Fibroblast of mammary gland (primary cell): ENCODE data around the gene TMEM109.
A peak's percentile ranks its signal among the peaks of the same experiment; 100 is the strongest.

Experiments
- DNase-seq: peaks from one replicate; pipeline ENCODE4 v3.0.0-alpha.2; 2010; ENCODE audit warnings: low read depth
- H3K4me3 ChIP-seq: 2 replicates; pipeline ENCODE4 v1.5.1; 2011; ENCODE audit warnings: low read depth, mild to moderate bottlenecking, low read length, moderate library complexity; ENCODE audit not compliant: control insufficient read depth
- TF ChIP-seq, protein P1 (sequence below): conservative IDR thresholded peaks from 2 replicates; pipeline ENCODE4 v1.5.1; 2011; ENCODE audit warnings: low read depth, low read length, inconsistent platforms; ENCODE audit not compliant: control insufficient read depth, insufficient read depth

TMEM109 gene

DNA sequence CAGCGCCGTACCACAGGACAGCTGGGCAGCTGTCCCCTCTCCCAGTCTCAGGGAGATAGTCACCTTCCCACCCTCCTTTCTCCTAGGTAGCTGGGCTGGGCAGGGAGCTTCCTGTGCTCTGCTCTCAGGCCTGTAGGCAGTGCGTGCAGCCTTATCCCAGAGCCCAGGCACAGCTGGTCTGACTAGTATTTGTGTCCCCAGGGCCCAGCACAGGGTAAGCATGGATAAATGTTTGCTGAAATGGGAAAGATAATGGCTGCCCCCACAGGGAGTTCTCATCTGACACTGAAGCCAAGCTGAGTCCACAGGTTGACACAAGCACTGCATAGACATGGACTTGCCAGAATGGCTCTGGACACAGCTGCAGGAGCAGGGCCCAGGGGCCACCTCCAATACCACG is 28.3 kb downstream of the TMEM109 start:
- H3K4me3 ChIP-seq: no peak overlapping the region
- TF ChIP-seq, protein P1, sequence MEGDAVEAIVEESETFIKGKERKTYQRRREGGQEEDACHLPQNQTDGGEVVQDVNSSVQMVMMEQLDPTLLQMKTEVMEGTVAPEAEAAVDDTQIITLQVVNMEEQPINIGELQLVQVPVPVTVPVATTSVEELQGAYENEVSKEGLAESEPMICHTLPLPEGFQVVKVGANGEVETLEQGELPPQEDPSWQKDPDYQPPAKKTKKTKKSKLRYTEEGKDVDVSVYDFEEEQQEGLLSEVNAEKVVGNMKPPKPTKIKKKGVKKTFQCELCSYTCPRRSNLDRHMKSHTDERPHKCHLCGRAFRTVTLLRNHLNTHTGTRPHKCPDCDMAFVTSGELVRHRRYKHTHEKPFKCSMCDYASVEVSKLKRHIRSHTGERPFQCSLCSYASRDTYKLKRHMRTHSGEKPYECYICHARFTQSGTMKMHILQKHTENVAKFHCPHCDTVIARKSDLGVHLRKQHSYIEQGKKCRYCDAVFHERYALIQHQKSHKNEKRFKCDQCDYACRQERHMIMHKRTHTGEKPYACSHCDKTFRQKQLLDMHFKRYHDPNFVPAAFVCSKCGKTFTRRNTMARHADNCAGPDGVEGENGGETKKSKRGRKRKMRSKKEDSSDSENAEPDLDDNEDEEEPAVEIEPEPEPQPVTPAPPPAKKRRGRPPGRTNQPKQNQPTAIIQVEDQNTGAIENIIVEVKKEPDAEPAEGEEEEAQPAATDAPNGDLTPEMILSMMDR: no peak
- no peak for DNase-seq

- H3K4me3 ChIP-seq: no peak overlapping the region
- TF ChIP-seq, protein P1: no peak
- no peak for DNase-seq
These were observed 29.1 kb downstream of the TMEM109 start for GRCh38 chr11:60942970-60943565.

DNA sequence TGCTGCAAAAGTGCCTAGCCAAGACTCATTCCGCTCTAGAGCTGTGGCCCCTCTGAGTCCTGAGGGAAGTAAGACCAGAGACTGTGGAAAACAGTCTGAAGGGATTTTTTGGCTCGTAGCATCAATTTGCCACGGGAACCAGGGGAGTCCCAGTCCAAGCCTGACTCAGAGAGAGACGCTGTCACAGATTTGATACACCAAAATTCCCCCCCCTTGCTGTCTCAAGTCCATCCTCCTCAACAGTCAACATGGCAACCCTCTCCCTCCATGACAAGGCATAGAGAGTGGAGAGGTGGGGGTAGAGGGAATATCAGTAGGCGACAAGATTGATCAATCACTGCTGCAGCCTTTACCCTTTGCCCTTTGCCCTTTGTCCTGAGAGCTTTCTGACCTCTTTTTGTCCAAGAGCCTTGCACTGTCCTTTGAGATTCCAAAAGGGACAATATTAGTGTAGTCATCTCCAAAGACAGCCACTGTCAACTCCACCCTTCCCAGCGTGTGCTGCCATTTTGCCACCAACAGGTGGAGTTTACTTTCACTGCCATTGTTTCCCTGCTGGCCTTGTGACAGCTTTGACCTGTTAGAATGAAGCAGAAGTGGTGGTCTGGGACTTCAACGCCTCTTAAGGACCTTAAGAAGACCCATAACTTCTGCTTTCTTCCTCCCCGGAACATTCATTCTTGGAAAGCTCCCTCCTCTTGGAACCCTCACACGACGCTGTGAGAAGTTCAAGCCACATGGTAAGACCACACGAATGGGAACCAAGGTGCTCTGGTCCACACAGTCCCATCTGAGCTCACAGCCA is 30.7 kb downstream of the TMEM109 start:
- TF ChIP-seq, protein P1: peak; percentile 25
- DNase-seq: no peak
- H3K4me3 ChIP-seq: no peak overlapping the region

DNA sequence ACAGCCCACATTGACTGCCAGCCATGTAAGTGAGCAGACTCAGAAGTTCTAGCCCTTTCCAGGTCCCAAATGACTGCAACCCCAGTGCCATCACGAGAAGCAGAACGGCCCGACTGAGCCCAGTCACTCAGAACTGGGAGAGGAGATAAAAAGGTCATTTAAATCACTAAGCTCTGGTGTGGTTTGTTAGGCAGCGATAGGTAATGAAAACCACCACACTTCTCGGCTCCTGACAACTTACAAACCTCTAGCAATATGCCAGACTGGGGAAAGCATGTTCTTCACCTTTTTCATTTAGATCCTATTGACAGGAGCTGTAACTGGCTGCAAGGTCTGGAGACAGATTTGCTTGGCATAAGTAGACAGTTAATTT is 31.3 kb downstream of the TMEM109 start:
- no peak for DNase-seq
- TF ChIP-seq, protein P1: no peak
- H3K4me3 ChIP-seq: no peak overlapping the region

GRCh38 chr11:60946601-60947264 is 32.8 kb downstream of the TMEM109 start:
- TF ChIP-seq, protein P1: no peak
- H3K4me3 ChIP-seq: no peak overlapping the region
- DNase-seq: no peak

DNA sequence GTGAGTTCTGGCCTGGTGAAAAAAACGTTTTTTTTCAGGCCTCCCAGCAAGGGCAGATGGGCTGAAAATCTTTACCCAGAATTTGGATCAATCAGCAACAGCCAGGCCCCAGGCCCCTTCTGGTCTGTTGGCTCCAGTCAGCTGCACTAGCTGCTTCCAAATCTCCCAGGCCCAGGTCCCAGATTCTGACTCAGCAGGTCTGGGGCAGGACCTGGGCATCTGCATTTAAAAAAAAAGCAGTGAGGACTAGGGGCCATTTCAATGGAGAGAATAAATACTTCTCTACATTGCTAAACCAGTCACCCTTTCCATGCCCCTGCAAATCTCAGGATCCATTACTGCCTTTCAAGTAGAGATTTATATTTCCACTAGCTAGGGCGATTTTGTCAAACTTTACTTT is 33.7 kb downstream of the TMEM109 start:
- TF ChIP-seq, protein P1: no peak
- no peak overlapping the region for H3K4me3 ChIP-seq
- no peak for DNase-seq
